Peyer's patch (tissue), 4 donors: ENCODE results near the gene GARIN5B.

Source experiments
- CTCF ChIP-seq, 6 experiments: fragments of 450-650 bp in 4 of 6; fragments of 200-600 bp in 2 of 6; sonication (generic) in 1 of 6; IDR thresholded peaks; one replicate each; pipeline ENCODE4 v1.5.1; 2017 to 2019; ENCODE audit warnings: antibody characterized with exemption in 6 of 6, mild to moderate bottlenecking in 3 of 6, moderate library complexity in 1 of 6
- POLR2A ChIP-seq, 2 donors: fragments of 450-650 bp; IDR thresholded peaks; one replicate each; pipeline ENCODE4 v1.5.1; 2017; ENCODE audit warnings: antibody characterized with exemption in 2 of 2, mild to moderate bottlenecking in 2 of 2, moderate library complexity in 2 of 2

- TF ChIP-seq CTCF (IDR thresholded peaks at IDR 0.05) (peak in 2 of 6 experiments; percentile 3 to 7), POLR2A (IDR thresholded peaks at IDR 0.05) (peak in 1 of 2 donors; percentile 93)
Measured at GRCh38 chr19:55407550-55407799, 44.4 kb upstream of the GARIN5B start, which contains the start of gene UBE2S.
